Heart left ventricle (tissue), 16 donors: ENCODE results near the gene CLDN6. TPM values are rescaled to one million over a fixed set of nuclear protein-coding genes. Genes with fewer than 3 reads are reported as not detected.
A peak's percentile ranks its signal among the peaks of the same experiment; 100 is the strongest.

Experiments used
- ATAC-seq, 4 donors: fragments of 200-7000 bp; cut with Tn5 transposase; one replicate each; pipeline ENCODE4 v1.9.1; 2020 to 2022; ENCODE audit warnings: moderate library complexity in 4 of 4, mild to moderate bottlenecking in 3 of 4, moderate number of reproducible peaks in 1 of 4
- DNase-seq, 5 donors: peaks; one replicate each; pipeline ENCODE4 v3.0.0-alpha.2; 2020
- H3K27ac ChIP-seq, 12 donors: fragments of 200-600 bp; sonication (generic) in 4 of 12; one replicate each; pipeline versions ENCODE4 v1.5.0 to v1.8.0; 2016 to 2022; ENCODE audit warnings: mild to moderate bottlenecking in 2 of 12
- H3K27me3 ChIP-seq, 9 donors: fragments of 200-600 bp; sonication (generic) in 2 of 9; one replicate each; pipeline versions ENCODE4 v1.5.1 to v1.8.0; 2016 to 2022; ENCODE audit warnings: mild to moderate bottlenecking in 3 of 9
- H3K36me3 ChIP-seq, 9 donors: fragments of 200-600 bp; sonication (generic) in 2 of 9; one replicate each; pipeline versions ENCODE4 v1.5.0 to v1.8.0; 2018 to 2022; ENCODE audit warnings: mild to moderate bottlenecking in 2 of 9
- H3K4me1 ChIP-seq, 12 donors: fragments of 200-600 bp; sonication (generic) in 4 of 12; one replicate each; pipeline versions ENCODE4 v1.5.0 to v1.8.0; 2016 to 2022; ENCODE audit warnings: mild to moderate bottlenecking in 3 of 12
- H3K4me3 ChIP-seq, 12 donors: fragments of 200-600 bp; sonication (generic) in 4 of 12; one replicate each; pipeline versions ENCODE4 v1.5.0 to v1.8.0; 2017 to 2022; ENCODE audit warnings: mild to moderate bottlenecking in 9 of 12, moderate library complexity in 4 of 12
- H3K9me3 ChIP-seq, 12 donors: fragments of 200-600 bp; sonication (generic) in 4 of 12; one replicate each; pipeline versions ENCODE4 v1.5.0 to v1.8.0; 2016 to 2022; ENCODE audit warnings: mild to moderate bottlenecking in 1 of 12
- CTCF ChIP-seq, 12 donors: fragments of 200-600 bp; sonication (generic) in 4 of 12; IDR thresholded peaks; one replicate each; pipeline versions ENCODE4 v1.5.0 to v1.8.0; 2018 to 2022; ENCODE audit warnings: antibody characterized with exemption in 12 of 12, mild to moderate bottlenecking in 5 of 12
- POLR2A ChIP-seq, 2 donors: fragments of 450-650 bp; IDR thresholded peaks; one replicate each; pipeline ENCODE4 v1.6.1; 2017; ENCODE audit warnings: antibody characterized with exemption in 2 of 2, mild to moderate bottlenecking in 2 of 2, moderate library complexity in 2 of 2
- WGBS, 4 donors: extraction: QIAGEN DNeasy Blood & Tissue Kit in 2 of 4; methylation state at CpG; one replicate each; pipeline versions ENCODE4 v1.1.5 to v1.1.7; 2013 to 2018; 5-methylcytosine and 5-hydroxymethylcytosine counted together
- intact Hi-C, 10 donors: fragments of 100-400 bp; cut with DNase I; formaldehyde crosslinking; loops; one replicate each; pipeline versions ENCODE4 v1.11.1 to v1.14.2; 2022
- polyA plus RNA-seq, 2 donors: library from polyadenylated mRNA; stranded (reverse); fragments of 200-250 nt; gene quantifications; one replicate each; pipeline ENCODE4 v1.2.3, GENCODE V29; 2013
- total RNA-seq, 9 donors: library from RNA; depleted of rRNA in 2 of 9; stranded (reverse); fragments of >200 nt in 2 of 9; fragmentation: NEBNext Ultra II Directional in 3 of 9; extraction: Animal tissue kit (Norgen Biotek cat#: 25700) in 3 of 9; gene quantifications; one replicate each; pipeline versions ENCODE4 v1.1.0 to v1.2.4, GENCODE V29; 2016 to 2023
- donor health status: ischemic (EF 13 %, LVEDD 7.1; RV severe dilation, severe dysfunction).
- donor health status: healthy with polysubstance abuse.
- donor health status: DM: no; HTN: yes; CAD: no.
- donor health status: DM: no; HTN: no; CAD: no.
- donor health status: ischemic (EF 25% LVEDD 6.9; RV normal size, moderate dysfunction).
- donor health status: ischemic (EF 25% LVEDD 5.7; RV mildly dilated, moderate dysfunction).
- donor health status: healthy.
- donor health status: DM: yes; HTN: yes; CAD: no.
- donor health status: ischemic (EF 35%, LVEDD 5.7; RV mildly dilated, moderate dysfunction).
- donor health status: nonischemic (EF 11% LVEDD 7.7; RV severe dilation, severe dysfunction).
- donor health status: DM: yes; HTN: yes; CAD: no.
- donor health status: PGD.
- donor health status: ischemic (EF 29% LVEDD 5.4; RV normal size, mild dysfunction).
- donor health status: nonischemic (EF 23%, LVEDD 6.1; RV moderate dilation, normal function).

The CLDN6 gene
- total and polyA plus RNA-seq, 11 donors: 0.04 TPM; not detected in 10

- no peak for ATAC-seq
- intact Hi-C loops: loop anchor here in 1 of 10 donors (10.0 kb wide), 1 partner anchor 93 kb away; no protein-coding TSS in a partner anchor
- H3K9me3 ChIP-seq: no peaks in the 10 kb centered on the region
- peaks cover 0 to 10% (median 0%) of the 10 kb centered on the region in 9 donors for H3K36me3 ChIP-seq
- WGBS, 4 donors: 46 to 60% (median 50%) methylated on average over 30 to 33 of the region's 33 CpGs
- peaks cover 53 to 58% (median 54%) of the 10 kb centered on the region in 9 donors for H3K27me3 ChIP-seq
- peaks cover 6 to 72% (median 50%) of the 10 kb centered on the region in 12 donors for H3K4me1 ChIP-seq
- peak in 2 of 5 donors; percentile 17 to 60 for DNase-seq
- TF ChIP-seq POLR2A (IDR thresholded peaks at IDR 0.05): no peak
- no peak for TF ChIP-seq CTCF (IDR thresholded peaks at IDR 0.05)
- H3K27ac ChIP-seq: no peak overlapping the region
- no peak overlapping the region for H3K4me3 ChIP-seq
These were observed 50.2 kb downstream of the CLDN6 start for GRCh38 chr16:2967721-2968161.

- H3K4me3 ChIP-seq: peak overlapping the region in 9 of 12 donors; percentile 3 to 39 (median 30)
- peaks cover 0 to 5% (median 0%) of the 10 kb centered on the region in 9 donors for H3K36me3 ChIP-seq
- H3K4me1 ChIP-seq: peaks cover 6 to 71% (median 51%) of the 10 kb centered on the region in 12 donors
- TF ChIP-seq CTCF (IDR thresholded peaks at IDR 0.05) (no peak), POLR2A (IDR thresholded peaks at IDR 0.05) (no peak)
- H3K27ac ChIP-seq: no peak overlapping the region
- no peaks in the 10 kb centered on the region for H3K9me3 ChIP-seq
- intact Hi-C loops: loop anchor here in 1 of 10 donors (10.0 kb wide), 1 partner anchor 92 kb away; no protein-coding TSS in a partner anchor
- ATAC-seq: no peak
- H3K27me3 ChIP-seq: peaks cover 58 to 63% (median 60%) of the 10 kb centered on the region in 9 donors
- WGBS, 4 donors: 9 to 23% (median 13%) methylated on average over 11 to 51 of the region's 51 CpGs
- peak in 1 of 5 donors; percentile 58 for DNase-seq
These were observed 50.8 kb downstream of the CLDN6 start for GRCh38 chr16:2967211-2967631.

- Histone ChIP-seq H3K27ac (no peak overlapping the region), H3K4me1 (peaks cover 6 to 71% (median 51%) of the 10 kb centered on the region in 12 donors), H3K4me3 (peak overlapping the region in 10 of 12 donors; percentile 3 to 39 (median 28)), H3K36me3 (peaks cover 0 to under 1% (median 0%) of the 10 kb centered on the region in 9 donors), H3K9me3 (no peaks in the 10 kb centered on the region), H3K27me3 (peaks cover 61 to 67% (median 64%) of the 10 kb centered on the region in 9 donors)
- ATAC-seq (no peak), DNase-seq (peak in 2 of 5 donors; percentile 32 to 67)
- intact Hi-C loops: loop anchor here in 1 of 10 donors (10.0 kb wide), 1 partner anchor 92 kb away; no protein-coding TSS in a partner anchor
- 1 to 3% (median 2%) methylated on average over 15 to 46 of the region's 46 CpGs for WGBS, 4 donors
- TF ChIP-seq POLR2A (IDR thresholded peaks at IDR 0.05): no peak
- TF ChIP-seq CTCF (IDR thresholded peaks at IDR 0.05): peak in 4 of 12 donors; percentile 8 to 41 (median 26)
These were observed 51.2 kb downstream of the CLDN6 start for GRCh38 chr16:2966808-2967191.

- intact Hi-C loops: loop anchor here in 1 of 10 donors (10.0 kb wide), 1 partner anchor 91 kb away; no protein-coding TSS in a partner anchor
- peaks cover 6 to 71% (median 51%) of the 10 kb centered on the region in 12 donors for H3K4me1 ChIP-seq
- peak in 3 of 5 donors; percentile 6 to 56 (median 16) for DNase-seq
- 45 to 59% (median 52%) methylated on average over 29 to 39 of the region's 39 CpGs for WGBS, 4 donors
- no peak for ATAC-seq
- H3K4me3 ChIP-seq: peak overlapping the region in 10 of 12 donors; percentile 3 to 39 (median 28)
- no peaks in the 10 kb centered on the region for H3K9me3 ChIP-seq
- TF ChIP-seq CTCF (IDR thresholded peaks at IDR 0.05) (no peak), POLR2A (IDR thresholded peaks at IDR 0.05) (no peak)
- peaks cover 61 to 73% (median 70%) of the 10 kb centered on the region in 9 donors for H3K27me3 ChIP-seq
- no peaks in the 10 kb centered on the region for H3K36me3 ChIP-seq
- no peak overlapping the region for H3K27ac ChIP-seq
These were observed 51.8 kb downstream of the CLDN6 start for GRCh38 chr16:2966043-2966807.
